HepG2 (cell line): Measurements from ENCODE around the gene NDUFB10. TPM values are rescaled to one million over a fixed set of nuclear protein-coding genes. Genes with fewer than 3 reads are reported as not detected.

Source experiments
- CBX5 ChIP-seq: sonication (generic); formaldehyde crosslinking; IDR thresholded peaks from 2 replicates; pipeline ENCODE4 v1.4.0; 2020; ENCODE audit warnings: missing genetic modification reagents, borderline replicate concordance
- CEBPB ChIP-seq: IDR thresholded peaks from 2 replicates; pipeline ENCODE4 v1.6.1; 2011; ENCODE audit warnings: low read depth, low read length, improper control_type of control experiment, borderline replicate concordance
- FLYWCH1 ChIP-seq: sonication (generic); formaldehyde crosslinking; IDR thresholded peaks from 2 replicates; pipeline ENCODE4 v1.8.1; 2023; ENCODE audit warnings: mild to moderate bottlenecking, missing genetic modification reagents
- FOXM1 ChIP-seq: sonication (generic); formaldehyde crosslinking; IDR thresholded peaks from 2 replicates; pipeline ENCODE4 v1.5.0; 2020; ENCODE audit warnings: missing genetic modification reagents
- PHF8 ChIP-seq: sonication (generic); formaldehyde crosslinking; IDR thresholded peaks from 2 replicates; pipeline ENCODE4 v1.5.0; 2020; ENCODE audit warnings: missing genetic modification reagents
- PRPF4 ChIP-seq: fragments of 200-400 bp; formaldehyde crosslinking; IDR thresholded peaks from 2 replicates; pipeline ENCODE4 v1.6.1; 2016; ENCODE audit warnings: low read length, low read depth; ENCODE audit not compliant: poor library complexity, severe bottlenecking
- RARG ChIP-seq: sonication (generic); formaldehyde crosslinking; IDR thresholded peaks from 2 replicates; pipeline ENCODE4 v1.4.0; 2020; ENCODE audit warnings: low read depth, mild to moderate bottlenecking, missing genetic modification reagents
- RFX5 ChIP-seq: IDR thresholded peaks from 2 replicates; pipeline ENCODE4 v1.6.1; 2011; ENCODE audit warnings: low read depth, low read length, improper control_type of control experiment
- SMYD3 ChIP-seq: sonication (generic); formaldehyde crosslinking; IDR thresholded peaks from 2 replicates; pipeline ENCODE4 v1.8.1; 2023; ENCODE audit warnings: mild to moderate bottlenecking, missing genetic modification reagents
- YEATS2 ChIP-seq: sonication (generic); formaldehyde crosslinking; IDR thresholded peaks from 2 replicates; pipeline ENCODE4 v1.4.0; 2020; ENCODE audit warnings: missing genetic modification reagents, borderline replicate concordance
- ZFY ChIP-seq: sonication (generic); formaldehyde crosslinking; IDR thresholded peaks from 2 replicates; pipeline ENCODE4 v1.4.0; 2020; ENCODE audit warnings: missing genetic modification reagents
- ZNF230 ChIP-seq: sonication (generic); formaldehyde crosslinking; IDR thresholded peaks from 2 replicates; pipeline ENCODE4 v1.4.0; 2020; ENCODE audit warnings: mild to moderate bottlenecking, missing genetic modification reagents
- ZNF549 ChIP-seq: sonication (generic); formaldehyde crosslinking; IDR thresholded peaks from 2 replicates; pipeline ENCODE4 v1.5.0; 2020; ENCODE audit warnings: missing genetic modification reagents
- ZNF598 ChIP-seq: sonication (generic); formaldehyde crosslinking; IDR thresholded peaks from 2 replicates; pipeline ENCODE4 v1.5.1; 2020; ENCODE audit warnings: mild to moderate bottlenecking, missing genetic modification reagents, borderline replicate concordance
- ZNF605 ChIP-seq: sonication (generic); formaldehyde crosslinking; IDR thresholded peaks from 2 replicates; pipeline ENCODE4 v1.8.0; 2022; ENCODE audit warnings: mild to moderate bottlenecking, missing genetic modification reagents
- ZNF761 ChIP-seq: sonication (generic); formaldehyde crosslinking; conservative IDR thresholded peaks from 2 replicates; pipeline ENCODE4 v1.4.0; 2020; ENCODE audit warnings: mild to moderate bottlenecking, missing genetic modification reagents
- ZNF839 ChIP-seq: sonication (generic); formaldehyde crosslinking; IDR thresholded peaks from 2 replicates; pipeline ENCODE4 v1.4.0; 2020; ENCODE audit warnings: missing genetic modification reagents, mild to moderate bottlenecking, borderline replicate concordance
- ZSCAN22 ChIP-seq: sonication (generic); formaldehyde crosslinking; IDR thresholded peaks from 2 replicates; pipeline ENCODE4 v1.4.0; 2020; ENCODE audit warnings: mild to moderate bottlenecking, missing genetic modification reagents
- polyA plus RNA-seq, 8 experiments: library from polyadenylated mRNA; depleted of rRNA in 3 of 8; stranded (reverse) in 7 of 8; unstranded in 1 of 8; fragments of >200 nt; fragmentation: Illumina TruSeq in 4 of 8; extraction: Trizol in 4 of 8; gene quantifications; 2 replicates each; pipeline versions ENCODE4 v1.2.1 to v1.2.3, GENCODE V29; 2011 to 2016; ENCODE audit warnings: low read depth in 4 of 8, missing spikeins in 1 of 8, mixed read lengths in 1 of 8; ENCODE audit not compliant: insufficient read depth in 1 of 8
- total RNA-seq, 5 experiments: library from RNA; depleted of rRNA; stranded (reverse); fragments of >200 nt; fragmentation: Illumina TruSeq; extraction: Trizol; gene quantifications; 2 replicates each; pipeline ENCODE4 v1.2.3, GENCODE V29; 2016; ENCODE audit warnings: low read depth in 1 of 5
- TF ChIP-seq, protein P1 (sequence below): sonication (generic); formaldehyde crosslinking; IDR thresholded peaks from 2 replicates; pipeline ENCODE4 v1.5.1; 2020; ENCODE audit warnings: mild to moderate bottlenecking, missing genetic modification reagents, borderline replicate concordance
- TF ChIP-seq, protein P2 (sequence below): sonication (generic); formaldehyde crosslinking; IDR thresholded peaks from 2 replicates; pipeline ENCODE4 v1.5.0; 2020; ENCODE audit warnings: mild to moderate bottlenecking, missing genetic modification reagents, moderate library complexity
- TF ChIP-seq, protein P3 (sequence below): fragments of 450-650 bp; IDR thresholded peaks from 2 replicates; pipeline ENCODE4 v1.6.1; 2017

NDUFB10 gene
- total and polyA plus RNA-seq, 2 of the 13 experiments (the other 11 are each of a cell fraction or from before 2014, with no cell fraction given), result 68.6 to 157 TPM

DNA sequence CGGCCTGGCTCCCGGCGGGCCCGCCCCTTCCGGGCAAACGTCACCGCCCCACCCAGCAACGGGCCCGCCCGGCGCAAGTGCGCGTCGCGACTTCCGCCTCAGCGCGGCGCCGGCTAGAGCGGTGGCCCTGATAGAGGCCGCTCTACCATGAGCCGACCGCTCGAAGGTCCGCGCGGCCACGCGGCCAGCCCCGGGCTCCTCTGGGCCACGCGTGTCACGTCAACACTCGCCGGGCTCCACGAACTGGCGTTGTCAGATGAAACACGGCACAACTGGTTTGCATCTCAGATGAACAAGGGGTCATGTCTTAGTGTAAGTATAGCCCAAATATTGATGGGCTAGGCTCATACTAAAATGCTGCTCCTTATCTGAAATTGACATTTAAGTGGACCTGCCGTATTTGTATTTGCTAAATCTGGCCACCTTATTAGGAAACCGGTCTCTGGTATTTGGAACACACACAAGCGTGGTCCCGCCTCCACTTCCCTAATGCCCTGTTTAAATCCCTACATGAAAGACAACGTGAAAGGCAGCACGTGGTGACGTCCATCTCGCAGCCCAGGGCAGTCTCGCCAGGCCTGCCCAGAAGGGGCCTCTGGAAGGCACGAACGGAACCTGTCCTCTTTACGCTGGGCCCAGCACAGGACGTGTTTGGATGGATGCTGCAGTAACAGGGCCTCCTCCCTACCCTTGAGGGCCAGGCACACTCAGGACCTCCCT is 50.6 kb downstream of the NDUFB10 start, which contains the start of gene ZNF598 (continued):
- TF ChIP-seq, protein P1, sequence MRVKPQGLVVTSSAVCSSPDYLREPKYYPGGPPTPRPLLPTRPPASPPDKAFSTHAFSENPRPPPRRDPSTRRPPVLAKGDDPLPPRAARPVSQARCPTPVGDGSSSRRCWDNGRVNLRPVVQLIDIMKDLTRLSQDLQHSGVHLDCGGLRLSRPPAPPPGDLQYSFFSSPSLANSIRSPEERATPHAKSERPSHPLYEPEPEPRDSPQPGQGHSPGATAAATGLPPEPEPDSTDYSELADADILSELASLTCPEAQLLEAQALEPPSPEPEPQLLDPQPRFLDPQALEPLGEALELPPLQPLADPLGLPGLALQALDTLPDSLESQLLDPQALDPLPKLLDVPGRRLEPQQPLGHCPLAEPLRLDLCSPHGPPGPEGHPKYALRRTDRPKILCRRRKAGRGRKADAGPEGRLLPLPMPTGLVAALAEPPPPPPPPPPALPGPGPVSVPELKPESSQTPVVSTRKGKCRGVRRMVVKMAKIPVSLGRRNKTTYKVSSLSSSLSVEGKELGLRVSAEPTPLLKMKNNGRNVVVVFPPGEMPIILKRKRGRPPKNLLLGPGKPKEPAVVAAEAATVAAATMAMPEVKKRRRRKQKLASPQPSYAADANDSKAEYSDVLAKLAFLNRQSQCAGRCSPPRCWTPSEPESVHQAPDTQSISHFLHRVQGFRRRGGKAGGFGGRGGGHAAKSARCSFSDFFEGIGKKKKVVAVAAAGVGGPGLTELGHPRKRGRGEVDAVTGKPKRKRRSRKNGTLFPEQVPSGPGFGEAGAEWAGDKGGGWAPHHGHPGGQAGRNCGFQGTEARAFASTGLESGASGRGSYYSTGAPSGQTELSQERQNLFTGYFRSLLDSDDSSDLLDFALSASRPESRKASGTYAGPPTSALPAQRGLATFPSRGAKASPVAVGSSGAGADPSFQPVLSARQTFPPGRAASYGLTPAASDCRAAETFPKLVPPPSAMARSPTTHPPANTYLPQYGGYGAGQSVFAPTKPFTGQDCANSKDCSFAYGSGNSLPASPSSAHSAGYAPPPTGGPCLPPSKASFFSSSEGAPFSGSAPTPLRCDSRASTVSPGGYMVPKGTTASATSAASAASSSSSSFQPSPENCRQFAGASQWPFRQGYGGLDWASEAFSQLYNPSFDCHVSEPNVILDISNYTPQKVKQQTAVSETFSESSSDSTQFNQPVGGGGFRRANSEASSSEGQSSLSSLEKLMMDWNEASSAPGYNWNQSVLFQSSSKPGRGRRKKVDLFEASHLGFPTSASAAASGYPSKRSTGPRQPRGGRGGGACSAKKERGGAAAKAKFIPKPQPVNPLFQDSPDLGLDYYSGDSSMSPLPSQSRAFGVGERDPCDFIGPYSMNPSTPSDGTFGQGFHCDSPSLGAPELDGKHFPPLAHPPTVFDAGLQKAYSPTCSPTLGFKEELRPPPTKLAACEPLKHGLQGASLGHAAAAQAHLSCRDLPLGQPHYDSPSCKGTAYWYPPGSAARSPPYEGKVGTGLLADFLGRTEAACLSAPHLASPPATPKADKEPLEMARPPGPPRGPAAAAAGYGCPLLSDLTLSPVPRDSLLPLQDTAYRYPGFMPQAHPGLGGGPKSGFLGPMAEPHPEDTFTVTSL (CRISPR knock-in tag), result peak; percentile 44
- TF ChIP-seq YEATS2 (CRISPR knock-in tag), result peak; percentile 83
- no peak for TF ChIP-seq PRPF4
- peak; percentile 89 for TF ChIP-seq ZFY
- TF ChIP-seq CEBPB, result no peak
- peak; percentile 86 for TF ChIP-seq PHF8 (CRISPR knock-in tag)
- TF ChIP-seq, protein P2, sequence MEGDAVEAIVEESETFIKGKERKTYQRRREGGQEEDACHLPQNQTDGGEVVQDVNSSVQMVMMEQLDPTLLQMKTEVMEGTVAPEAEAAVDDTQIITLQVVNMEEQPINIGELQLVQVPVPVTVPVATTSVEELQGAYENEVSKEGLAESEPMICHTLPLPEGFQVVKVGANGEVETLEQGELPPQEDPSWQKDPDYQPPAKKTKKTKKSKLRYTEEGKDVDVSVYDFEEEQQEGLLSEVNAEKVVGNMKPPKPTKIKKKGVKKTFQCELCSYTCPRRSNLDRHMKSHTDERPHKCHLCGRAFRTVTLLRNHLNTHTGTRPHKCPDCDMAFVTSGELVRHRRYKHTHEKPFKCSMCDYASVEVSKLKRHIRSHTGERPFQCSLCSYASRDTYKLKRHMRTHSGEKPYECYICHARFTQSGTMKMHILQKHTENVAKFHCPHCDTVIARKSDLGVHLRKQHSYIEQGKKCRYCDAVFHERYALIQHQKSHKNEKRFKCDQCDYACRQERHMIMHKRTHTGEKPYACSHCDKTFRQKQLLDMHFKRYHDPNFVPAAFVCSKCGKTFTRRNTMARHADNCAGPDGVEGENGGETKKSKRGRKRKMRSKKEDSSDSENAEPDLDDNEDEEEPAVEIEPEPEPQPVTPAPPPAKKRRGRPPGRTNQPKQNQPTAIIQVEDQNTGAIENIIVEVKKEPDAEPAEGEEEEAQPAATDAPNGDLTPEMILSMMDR (CRISPR knock-in tag), result 0 out of 2 replicates have a peak, but pooled peaks have one; percentile 8
- TF ChIP-seq ZNF761 (CRISPR knock-in tag), result no peak; the same call in 1 of the 2 replicates
- TF ChIP-seq ZNF605 (CRISPR knock-in tag), result peak; percentile 76
- TF ChIP-seq ZNF839 (CRISPR knock-in tag), result no peak
- TF ChIP-seq FLYWCH1, result no peak
- no peak for TF ChIP-seq SMYD3
- no peak for TF ChIP-seq ZSCAN22 (CRISPR knock-in tag)
- TF ChIP-seq, protein P3, sequence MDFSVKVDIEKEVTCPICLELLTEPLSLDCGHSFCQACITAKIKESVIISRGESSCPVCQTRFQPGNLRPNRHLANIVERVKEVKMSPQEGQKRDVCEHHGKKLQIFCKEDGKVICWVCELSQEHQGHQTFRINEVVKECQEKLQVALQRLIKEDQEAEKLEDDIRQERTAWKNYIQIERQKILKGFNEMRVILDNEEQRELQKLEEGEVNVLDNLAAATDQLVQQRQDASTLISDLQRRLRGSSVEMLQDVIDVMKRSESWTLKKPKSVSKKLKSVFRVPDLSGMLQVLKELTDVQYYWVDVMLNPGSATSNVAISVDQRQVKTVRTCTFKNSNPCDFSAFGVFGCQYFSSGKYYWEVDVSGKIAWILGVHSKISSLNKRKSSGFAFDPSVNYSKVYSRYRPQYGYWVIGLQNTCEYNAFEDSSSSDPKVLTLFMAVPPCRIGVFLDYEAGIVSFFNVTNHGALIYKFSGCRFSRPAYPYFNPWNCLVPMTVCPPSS, result no peak
- 0 out of 2 replicates have a peak, but pooled peaks have one; percentile 17 for TF ChIP-seq ZNF230 (CRISPR knock-in tag)
- TF ChIP-seq ZNF549 (CRISPR knock-in tag), result no peak
- no peak for TF ChIP-seq RARG (CRISPR knock-in tag)
- TF ChIP-seq RFX5, result no peak
- 0 out of 2 replicates have a peak, but pooled peaks have one; percentile 71 for TF ChIP-seq ZNF598 (CRISPR knock-in tag)
- 0 out of 2 replicates have a peak, but pooled peaks have one; percentile 20 for TF ChIP-seq CBX5
- no peak for TF ChIP-seq FOXM1 (CRISPR knock-in tag)
